Activated naive CD4-positive, alpha-beta T cell (primary cell): ENCODE measurements around the gene TMEM40.
"Not testable (repeated sequence)": the region's sequence is repeated elsewhere in the genome, so short reads cannot be mapped to it uniquely, and the experiment has no call there.

Source experiments
- DNase-seq, 4 experiments: peaks; one replicate each; lab custom pipeline; 2025; lab: John Stamatoyannopoulos, UW

The TMEM40 gene

DNA sequence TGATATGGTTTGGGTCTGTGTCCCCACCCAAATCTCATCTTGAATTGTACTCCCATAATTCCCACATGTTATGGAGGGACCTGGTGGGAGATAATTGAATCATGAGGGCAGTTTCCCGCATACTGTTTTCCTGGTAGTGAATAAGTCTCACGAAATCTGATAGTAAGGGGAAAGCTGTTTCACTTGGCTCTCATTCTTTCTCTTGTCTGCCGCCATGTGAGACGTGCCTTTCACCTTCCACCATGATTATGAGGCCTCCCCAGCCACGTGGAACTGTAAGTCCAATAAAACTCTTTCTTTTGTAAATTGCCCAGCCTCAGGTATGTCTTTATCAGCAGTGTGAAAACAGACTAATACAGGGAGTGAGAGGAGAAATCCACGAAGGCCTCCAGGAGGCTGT is 16.9 kb upstream of the TMEM40 start:
- not testable (repeated sequence) for DNase-seq

- DNase-seq: no peak
Measured at GRCh38 chr3:12775226-12775625, 16.2 kb upstream of the TMEM40 start.

DNA sequence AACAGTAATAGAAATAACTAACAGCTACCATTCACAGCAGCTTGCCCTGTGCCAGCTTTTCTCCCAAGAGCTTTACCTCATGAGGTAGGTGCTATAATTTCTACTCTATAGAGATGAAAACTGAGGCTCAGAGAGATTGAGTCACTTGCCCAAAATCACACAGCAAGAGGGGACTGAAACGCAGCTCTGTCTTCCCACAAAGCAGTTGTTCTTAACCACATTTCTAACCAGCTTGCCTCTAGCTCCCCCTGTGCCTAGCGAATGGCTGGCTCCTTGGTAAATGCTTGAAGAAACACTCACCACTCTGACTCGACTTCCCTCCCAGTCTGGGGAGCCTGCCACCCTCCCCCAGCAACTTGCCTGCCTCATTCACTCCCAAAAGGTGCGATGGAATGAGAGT is 15.6 kb upstream of the TMEM40 start:
- no peak for DNase-seq

- no peak for DNase-seq
Measured at GRCh38 chr3:12773710-12774086, 14.6 kb upstream of the TMEM40 start.

DNA sequence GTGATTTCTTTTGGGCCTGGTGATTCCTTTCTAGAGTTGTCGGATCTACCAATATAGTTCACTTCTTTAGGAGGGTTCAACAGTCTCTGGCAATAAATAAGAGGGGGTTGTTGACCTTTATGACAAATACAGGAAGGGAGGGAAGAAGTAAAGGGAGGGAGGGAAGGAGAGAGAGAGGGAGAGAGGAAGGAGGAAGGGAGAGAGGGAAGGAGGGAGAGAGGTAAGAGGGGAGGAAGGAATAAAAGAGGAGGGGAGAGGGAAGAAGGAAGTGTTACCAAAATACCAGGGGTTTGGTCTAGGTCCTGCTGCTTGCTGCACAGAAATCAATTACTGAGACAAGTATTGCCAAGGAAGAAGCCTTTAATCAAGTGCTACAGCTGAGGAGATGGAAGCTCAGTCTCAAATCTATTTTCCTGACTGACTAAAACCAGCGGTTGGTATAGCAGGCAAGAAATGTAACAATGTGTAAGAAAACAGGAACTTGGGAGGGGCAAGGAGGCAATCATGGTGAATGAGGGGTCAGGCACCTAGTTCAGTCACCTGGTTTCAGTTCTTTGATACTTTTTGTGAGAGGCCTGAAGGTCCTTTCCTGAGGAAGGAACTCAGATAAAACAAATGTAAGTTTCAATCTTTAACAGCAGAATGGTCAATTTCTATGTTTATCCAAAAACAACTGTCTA is 14.1 kb upstream of the TMEM40 start:
- DNase-seq: no peak

- no peak for DNase-seq
Measured at GRCh38 chr3:12772462-12772861, 13.4 kb upstream of the TMEM40 start.

DNA sequence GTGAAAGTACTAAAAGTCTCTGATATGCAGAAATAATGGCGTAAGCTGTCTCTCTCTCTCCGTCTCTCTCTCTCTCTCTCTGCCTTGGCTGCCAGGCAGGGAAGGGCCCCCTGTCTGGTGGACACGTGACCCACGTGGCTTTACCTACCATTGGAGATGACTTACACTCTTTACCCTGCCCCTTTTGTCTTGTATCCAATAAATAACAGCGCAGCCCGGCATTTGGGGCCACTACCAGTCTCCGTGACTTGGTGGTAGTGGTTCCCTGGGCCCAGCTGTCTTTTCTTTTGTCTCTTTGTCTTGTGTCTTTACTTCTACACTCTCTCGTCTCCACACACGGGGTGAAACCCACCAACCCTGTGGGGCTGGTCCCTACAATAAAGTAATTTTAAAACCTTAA is 12.2 kb upstream of the TMEM40 start:
- DNase-seq: no peak

GRCh38 chr3:12769761-12770160 is 10.7 kb upstream of the TMEM40 start:
- no peak for DNase-seq

DNA sequence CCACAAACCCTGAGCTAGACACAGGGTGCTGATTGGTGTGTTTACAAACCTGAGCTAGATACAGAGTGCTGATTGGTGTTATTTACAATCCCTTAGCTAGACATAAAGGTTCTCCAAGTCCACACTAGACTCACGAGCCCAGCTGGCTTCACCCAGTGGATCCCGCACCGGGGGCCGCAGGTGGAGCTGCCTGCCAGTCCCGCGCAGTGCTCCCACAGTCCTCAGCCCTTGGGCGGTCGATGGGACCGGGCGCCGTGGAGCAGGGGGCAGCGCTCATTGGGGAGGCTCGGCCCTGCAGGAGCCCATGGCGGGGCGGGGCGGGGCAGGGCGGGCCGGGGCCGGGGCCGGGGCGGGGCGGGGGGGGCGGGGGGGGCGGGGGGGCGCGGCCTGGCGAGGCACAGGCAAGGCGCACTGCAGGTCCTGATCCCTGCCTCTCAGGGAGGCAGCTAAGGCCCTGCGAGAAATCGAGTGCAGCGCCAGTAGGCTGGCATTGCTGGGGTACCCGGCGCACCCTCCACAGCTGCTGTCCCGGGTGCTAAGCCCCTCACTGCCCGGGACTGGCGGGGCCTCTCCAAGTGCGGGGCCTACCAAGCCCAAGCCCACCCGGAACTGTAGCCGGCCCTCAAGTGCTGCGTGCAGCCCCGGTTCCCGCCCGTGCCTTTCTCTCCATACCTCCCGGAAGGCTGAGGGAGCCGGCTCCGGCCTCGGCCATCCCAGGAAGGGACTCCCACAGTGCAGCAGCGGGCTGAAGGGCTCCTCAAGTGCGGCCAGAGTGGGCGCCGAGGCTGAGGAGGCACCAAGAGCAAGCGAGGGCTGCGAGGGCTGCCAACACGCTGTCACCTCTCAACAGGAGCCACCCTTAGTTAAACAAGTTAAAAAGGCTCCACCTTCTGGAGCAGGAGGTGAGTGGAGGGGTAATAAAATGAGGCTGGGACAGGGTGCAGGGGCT is 9.8 kb upstream of the TMEM40 start:
- DNase-seq: no peak

DNA sequence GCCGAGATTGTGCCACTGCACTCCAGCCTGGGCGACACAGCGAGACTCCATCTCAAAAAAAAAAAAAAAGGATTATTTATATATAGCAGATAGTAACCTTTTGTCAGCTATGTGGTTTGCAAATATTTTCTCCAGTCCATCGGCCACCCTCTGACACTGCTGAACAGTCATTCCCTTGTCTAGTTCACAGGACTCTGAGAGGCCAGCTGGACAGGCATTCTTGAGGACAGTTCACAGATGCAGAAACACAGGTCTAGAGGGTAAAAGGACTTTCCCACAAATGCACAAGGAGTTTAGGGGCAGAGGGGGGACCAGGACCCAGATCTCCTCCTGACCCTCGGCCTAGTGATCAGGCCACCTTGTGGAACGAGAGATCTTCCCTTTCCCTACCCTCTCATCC is 7.5 kb upstream of the TMEM40 start:
- no peak for DNase-seq

DNA sequence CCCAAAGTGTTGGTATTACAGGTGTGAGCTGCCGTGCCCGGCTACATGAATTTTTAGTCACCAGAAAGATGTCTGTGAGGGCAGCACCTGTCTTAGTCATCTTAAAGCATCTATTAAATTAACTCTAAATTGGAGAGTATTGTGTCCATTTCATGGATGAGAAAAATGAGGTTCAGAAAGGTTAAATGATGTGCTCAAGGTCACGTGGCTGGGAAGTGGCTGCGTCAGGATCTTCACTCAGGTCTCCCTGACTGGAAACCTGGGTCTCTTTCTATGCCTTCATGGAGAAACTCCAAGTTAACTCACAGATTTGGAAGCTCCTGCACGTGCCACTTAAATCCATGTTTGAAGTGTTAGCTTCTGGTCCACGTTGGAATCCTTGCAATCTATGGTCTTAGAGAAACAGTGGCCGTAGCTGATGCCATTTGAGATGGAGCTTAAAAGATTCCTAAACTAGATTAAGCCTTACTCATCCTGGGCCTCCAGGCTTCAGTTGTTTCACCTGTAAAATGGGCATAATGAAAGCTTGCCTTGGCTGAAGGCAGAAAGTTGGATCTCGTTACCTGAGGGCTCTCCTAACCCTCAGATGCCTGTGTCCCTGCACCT is 5.2 kb upstream of the TMEM40 start:
- DNase-seq: no peak

GRCh38 chr3:12759693-12760565 is 870 bp upstream of the TMEM40 start:
- no peak for DNase-seq

- no peak for DNase-seq
Measured at GRCh38 chr3:12758025-12758781, 856 bp downstream of the TMEM40 start.

DNA sequence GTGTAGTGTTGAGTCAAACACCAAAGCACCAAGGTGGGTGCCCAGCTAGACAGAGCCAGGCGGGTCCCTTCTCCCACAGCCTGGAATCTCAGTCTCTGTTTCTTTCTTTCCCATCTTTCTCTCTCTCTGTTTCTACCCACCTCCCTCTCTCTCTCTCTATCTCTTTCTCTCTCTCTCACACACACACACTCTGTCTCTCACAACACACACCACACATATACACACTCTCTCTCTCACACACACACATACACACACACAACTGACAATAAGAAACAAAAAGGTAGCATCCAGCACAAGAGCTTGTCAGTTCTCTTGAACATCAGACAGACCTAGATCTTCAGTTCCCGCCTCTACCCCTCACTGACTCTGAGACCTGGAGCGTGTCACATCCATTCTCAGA is 2.4 kb downstream of the TMEM40 start:
- no peak for DNase-seq

DNA sequence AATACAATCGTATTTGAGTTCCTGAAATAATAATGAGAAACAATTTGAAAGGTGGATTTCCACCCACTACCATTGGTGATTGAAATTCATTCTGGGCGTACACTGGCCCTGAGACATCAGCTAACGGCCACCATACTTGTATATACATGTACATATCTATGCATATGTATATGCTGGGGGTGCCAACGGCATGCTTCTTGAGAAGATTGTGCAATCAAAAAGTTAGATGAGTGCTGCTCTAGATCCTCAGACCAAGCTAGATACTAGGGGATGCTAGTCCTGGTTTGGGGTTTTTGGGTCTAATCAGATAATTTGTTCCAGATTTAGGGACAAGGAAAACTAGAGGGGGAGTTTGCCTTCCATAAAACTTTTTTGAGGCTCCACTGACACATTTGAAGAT is 2.9 kb downstream of the TMEM40 start:
- DNase-seq: no peak

- no peak for DNase-seq
Measured at GRCh38 chr3:12755754-12756153, 3.3 kb downstream of the TMEM40 start.

DNA sequence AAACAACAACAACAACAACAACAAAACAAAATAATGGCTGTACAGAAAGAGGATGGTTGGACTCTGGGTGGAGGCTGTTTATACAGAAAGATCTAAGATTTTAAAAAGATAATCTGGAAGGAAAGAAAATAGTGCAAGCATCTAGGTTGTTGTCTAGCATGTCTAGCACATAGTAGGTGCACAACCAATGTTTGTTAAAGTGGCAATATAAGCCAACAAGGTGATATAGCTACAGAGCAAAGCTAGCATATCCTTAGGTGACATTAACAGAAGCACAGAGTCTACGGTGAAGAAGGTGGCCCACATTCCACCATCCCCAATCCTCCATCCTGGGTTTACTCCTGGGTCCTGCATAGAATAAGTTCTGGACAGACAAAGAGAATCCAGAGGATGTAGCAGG is 4.7 kb downstream of the TMEM40 start:
- DNase-seq: no peak

- DNase-seq: no peak
Measured at GRCh38 chr3:12753275-12754028, 5.6 kb downstream of the TMEM40 start.

GRCh38 chr3:12752809-12753208 is 6.2 kb downstream of the TMEM40 start:
- no peak for DNase-seq

DNA sequence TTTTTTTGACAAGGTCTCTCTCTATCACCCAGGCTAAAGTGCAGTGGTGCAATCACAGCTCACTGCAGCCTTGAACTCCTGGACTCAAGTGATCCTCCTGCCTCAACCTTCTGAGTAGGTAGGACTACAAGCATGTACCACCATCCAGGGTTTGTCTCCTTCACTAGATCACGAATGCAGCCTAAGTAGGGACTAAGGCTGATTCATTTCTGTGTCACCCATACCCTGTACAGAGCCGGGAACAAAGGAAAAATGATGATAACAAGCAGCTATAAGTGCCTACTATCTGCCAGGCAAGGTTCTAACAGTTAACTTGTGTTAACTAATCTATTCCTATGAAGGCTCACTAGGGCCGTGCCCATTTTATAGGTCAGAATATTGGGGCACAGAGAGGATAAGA is 7.0 kb downstream of the TMEM40 start:
- no peak for DNase-seq

- no peak for DNase-seq
Measured at GRCh38 chr3:12751571-12751970, 7.5 kb downstream of the TMEM40 start.
